Measurements from ENCODE around the gene TRIM44.

The TRIM44 gene

GRCh38 chr11:35791088-35791958, 128.7 kb downstream of the TRIM44 start:
- Histone ChIP-seq H3K27ac (ENCODE audit: low read depth, low read length, poor library complexity, severe bottlenecking) (no peak overlapping the region), H3K4me3 (ENCODE audit: low read depth, low read length, poor library complexity, severe bottlenecking) (no peak overlapping the region), H3K4me2 (ENCODE audit: low read length) (no peak overlapping the region)

DNA sequence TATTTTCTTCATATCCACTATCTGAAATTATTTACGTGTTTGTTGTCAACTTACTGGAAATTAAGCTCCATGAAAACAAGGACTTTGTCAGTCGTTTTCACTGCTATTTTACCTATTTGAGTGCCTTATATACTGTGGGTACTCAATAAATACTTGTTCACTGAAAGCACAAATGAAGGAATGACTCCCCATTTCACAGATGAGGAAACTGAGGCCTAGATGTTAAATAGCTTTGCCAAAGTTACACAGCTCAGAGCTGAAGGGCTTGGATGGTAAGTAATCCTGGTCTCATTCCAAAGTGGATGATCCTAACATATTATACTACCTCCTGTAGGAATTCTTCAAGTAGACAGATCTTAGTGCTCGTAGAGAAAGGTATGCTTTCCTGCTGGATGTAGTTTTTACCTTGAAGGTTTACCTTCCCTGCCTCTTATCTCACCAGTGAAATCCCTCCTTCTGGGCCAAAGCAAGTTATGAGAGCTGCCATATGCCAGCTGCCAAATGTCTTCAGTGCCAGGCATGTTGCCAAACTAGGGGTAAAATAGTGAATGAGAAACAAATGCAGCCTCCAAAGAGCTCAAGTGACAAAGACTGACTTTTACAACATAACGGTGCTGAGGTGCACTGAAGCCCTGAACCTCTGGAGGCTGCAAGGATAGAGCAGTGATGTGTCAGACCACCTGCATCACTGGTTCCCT, 129.7 kb downstream of the TRIM44 start:
- Histone ChIP-seq H3K79me2 (ENCODE audit: insufficient read depth, low read length) (no peaks in the 10 kb centered on the region), H3K9me2 (ENCODE audit: low read depth, low read length) (no peaks in the 10 kb centered on the region), H3K4me3 (ENCODE audit: low read depth, low read length, poor library complexity, severe bottlenecking) (no peak overlapping the region), H3K4me2 (ENCODE audit: low read length) (no peak overlapping the region), H3F3A (ENCODE audit: insufficient read depth, low read length) (no peaks in the 10 kb centered on the region), H3K27me3 (ENCODE audit: insufficient read depth, low read length) (no peaks in the 10 kb centered on the region), H2AFZ (ENCODE audit: low read length) (no peak overlapping the region), H4K20me1 (ENCODE audit: insufficient read depth, low read length) (no peaks in the 10 kb centered on the region), H3K9ac (ENCODE audit: low read length) (no peak overlapping the region), H3K27ac (ENCODE audit: low read depth, low read length, poor library complexity, severe bottlenecking) (no peak overlapping the region), H3K4me1 (ENCODE audit: insufficient read depth, low read length, severe bottlenecking) (no peaks in the 10 kb centered on the region), H3K9me3 (ENCODE audit: low read length) (no peaks in the 10 kb centered on the region), H3K36me3 (ENCODE audit: insufficient read depth, low read length) (no peaks in the 10 kb centered on the region)
- TF ChIP-seq CTCF (IDR thresholded peaks at IDR 0.05; ENCODE audit: low read length) (no peak), EZH2 (IDR thresholded peaks at IDR 0.05; ENCODE audit: borderline replicate concordance, low read length) (no peak)

More at GRCh38 chr11:35791088-35791958, 128.7 kb downstream of the TRIM44 start:
- H3F3A ChIP-seq (ENCODE audit: insufficient read depth, low read length) = no peaks in the 10 kb centered on the region
- no peaks in the 10 kb centered on the region for H3K79me2 ChIP-seq (ENCODE audit: insufficient read depth, low read length)
- no peaks in the 10 kb centered on the region for H3K27me3 ChIP-seq (ENCODE audit: insufficient read depth, low read length)
- no peaks in the 10 kb centered on the region for H4K20me1 ChIP-seq (ENCODE audit: insufficient read depth, low read length)
- H3K4me1 ChIP-seq (ENCODE audit: insufficient read depth, low read length, severe bottlenecking) = no peaks in the 10 kb centered on the region
- no peaks in the 10 kb centered on the region for H3K36me3 ChIP-seq (ENCODE audit: insufficient read depth, low read length)
- H3K9me3 ChIP-seq (ENCODE audit: low read length) = no peaks in the 10 kb centered on the region
- TF ChIP-seq CTCF (IDR thresholded peaks at IDR 0.05; ENCODE audit: low read length) (no peak), EZH2 (IDR thresholded peaks at IDR 0.05; ENCODE audit: borderline replicate concordance, low read length) (no peak)
- no peak overlapping the region for H2AFZ ChIP-seq (ENCODE audit: low read length)
- no peak overlapping the region for H3K9ac ChIP-seq (ENCODE audit: low read length)
- no peaks in the 10 kb centered on the region for H3K9me2 ChIP-seq (ENCODE audit: low read depth, low read length)

DNA sequence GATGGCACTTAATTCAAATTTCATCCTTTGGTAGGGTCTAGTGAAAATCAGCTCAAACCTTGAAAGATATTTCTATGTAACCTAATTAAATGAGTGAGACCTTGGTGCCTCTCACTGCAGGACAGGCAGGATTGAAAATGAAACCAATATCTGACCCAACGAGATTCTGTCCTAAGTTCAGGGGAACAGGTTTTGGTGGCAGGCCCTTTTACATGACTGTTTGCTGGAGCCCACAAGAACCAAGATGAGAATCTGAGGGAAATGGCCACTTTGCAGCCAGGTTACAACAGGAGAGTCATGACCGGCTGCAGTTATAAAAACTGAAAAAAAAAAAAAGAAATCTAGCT, 130.2 kb downstream of the TRIM44 start:
- Histone ChIP-seq H3K4me2 (ENCODE audit: low read length) (no peak overlapping the region), H4K20me1 (ENCODE audit: insufficient read depth, low read length) (no peaks in the 10 kb centered on the region), H3K9me2 (ENCODE audit: low read depth, low read length) (no peaks in the 10 kb centered on the region), H3K27me3 (ENCODE audit: insufficient read depth, low read length) (no peaks in the 10 kb centered on the region), H3K36me3 (ENCODE audit: insufficient read depth, low read length) (no peaks in the 10 kb centered on the region), H3K27ac (ENCODE audit: low read depth, low read length, poor library complexity, severe bottlenecking) (no peak overlapping the region), H3K4me3 (ENCODE audit: low read depth, low read length, poor library complexity, severe bottlenecking) (no peak overlapping the region), H3K9me3 (ENCODE audit: low read length) (no peaks in the 10 kb centered on the region), H3K4me1 (ENCODE audit: insufficient read depth, low read length, severe bottlenecking) (no peaks in the 10 kb centered on the region), H3K79me2 (ENCODE audit: insufficient read depth, low read length) (no peaks in the 10 kb centered on the region), H3F3A (ENCODE audit: insufficient read depth, low read length) (no peaks in the 10 kb centered on the region), H3K9ac (ENCODE audit: low read length) (no peak overlapping the region), H2AFZ (ENCODE audit: low read length) (no peak overlapping the region)
- TF ChIP-seq EZH2 (IDR thresholded peaks at IDR 0.05; ENCODE audit: borderline replicate concordance, low read length) = no peak
- no peak for TF ChIP-seq CTCF (IDR thresholded peaks at IDR 0.05; ENCODE audit: low read length)

Data from OCI-LY1 (cell line).